HuH-7 (cell line): Measurements from ENCODE around the gene POU2AF1.
A peak's percentile ranks its signal among the peaks of the same experiment; 100 is the strongest.
"Not testable (repeated sequence)": the region's sequence is repeated elsewhere in the genome, so short reads cannot be mapped to it uniquely, and the experiment has no call there.

Experiments used
- DNase-seq: peaks from one replicate; pipeline ENCODE4 v3.0.0; 2011; ENCODE audit warnings: low spot score

Gene POU2AF1

DNA sequence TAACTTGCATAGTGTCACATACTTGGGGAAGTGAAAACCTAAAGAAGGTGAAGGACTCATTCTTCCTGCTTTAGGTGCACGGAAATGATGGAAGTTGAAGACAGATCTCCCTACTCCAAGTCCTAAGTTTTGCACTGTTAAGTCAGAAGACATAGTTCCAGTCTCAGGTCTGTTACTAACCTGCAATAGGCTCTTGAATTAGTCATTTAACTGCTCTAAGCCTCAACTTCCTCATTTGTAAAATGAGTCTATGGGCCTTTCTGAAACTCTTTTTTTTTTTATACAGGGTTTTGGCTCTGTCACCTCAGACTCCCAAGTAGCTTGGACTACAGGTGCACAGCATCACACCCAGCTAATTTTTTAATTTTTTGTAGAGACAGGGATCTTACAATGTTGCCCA, 30.8 kb upstream of the POU2AF1 start:
- no peak for DNase-seq

GRCh38 chr11:111408789-111409727, 30.0 kb upstream of the POU2AF1 start:
- DNase-seq = no peak

DNA sequence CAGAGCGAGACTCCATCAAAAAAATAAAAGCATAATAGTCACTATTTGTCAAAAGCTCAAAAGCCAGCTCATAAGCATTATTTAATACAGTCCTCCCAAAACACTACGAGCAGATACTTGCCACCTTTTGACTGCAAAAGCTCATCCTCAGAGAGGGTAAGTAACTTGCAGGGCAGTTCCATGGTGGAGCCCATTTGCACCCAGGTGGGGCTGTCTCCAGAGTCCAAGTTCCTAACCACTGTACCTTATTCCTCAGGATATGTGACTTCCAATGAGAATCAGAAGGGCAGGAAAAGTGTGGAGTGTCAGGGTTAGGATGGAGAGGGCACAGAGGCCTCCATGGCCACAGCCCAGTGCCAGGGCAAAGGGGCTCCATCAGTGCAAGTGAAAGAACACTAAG, 28.6 kb upstream of the POU2AF1 start:
- no peak for DNase-seq

GRCh38 chr11:111406589-111406988, 27.5 kb upstream of the POU2AF1 start:
- DNase-seq = no peak

DNA sequence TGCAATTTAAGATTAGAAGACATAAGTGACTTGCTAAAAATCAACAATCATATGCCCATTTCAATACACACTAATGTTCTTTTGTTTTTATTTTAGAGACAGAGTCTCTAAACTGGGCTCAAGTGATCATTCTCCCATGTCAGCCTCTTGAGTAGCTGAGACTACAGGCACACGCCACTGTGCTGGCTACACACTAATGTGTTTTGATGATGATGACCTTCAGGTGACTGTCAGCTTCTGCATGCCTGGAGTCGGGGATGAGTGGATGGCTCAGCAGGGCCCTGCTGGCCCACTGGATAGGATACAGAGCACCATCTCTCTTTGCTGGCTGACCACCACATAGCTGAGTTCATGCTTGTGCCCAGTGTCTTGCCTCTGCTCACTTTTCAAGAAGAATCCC, 27.0 kb upstream of the POU2AF1 start:
- no peak for DNase-seq

DNA sequence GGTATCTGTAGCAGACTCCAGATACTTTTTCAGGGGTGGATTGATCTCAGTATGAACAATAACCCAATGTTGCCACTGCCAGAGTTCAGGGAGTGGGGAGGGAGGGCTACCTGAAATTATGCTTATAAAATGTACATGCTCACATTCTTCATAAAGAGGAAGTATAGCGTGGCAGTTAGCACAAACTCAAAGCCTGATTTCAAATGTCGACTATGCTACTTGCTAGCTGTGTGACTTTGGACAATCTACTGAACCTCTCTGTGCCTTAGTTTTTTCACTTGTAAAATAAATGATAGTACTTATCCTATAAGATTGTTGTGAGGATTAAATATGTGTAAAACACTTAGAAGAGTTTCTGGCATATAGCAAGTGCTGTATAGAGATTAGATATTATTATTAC, 26.5 kb upstream of the POU2AF1 start:
- DNase-seq = no peak

GRCh38 chr11:111403051-111403726, 24.1 kb upstream of the POU2AF1 start:
- no peak for DNase-seq

GRCh38 chr11:111402411-111402810, 23.3 kb upstream of the POU2AF1 start:
- DNase-seq = no peak

GRCh38 chr11:111401957-111402356, 22.9 kb upstream of the POU2AF1 start:
- not testable (repeated sequence) for DNase-seq

DNA sequence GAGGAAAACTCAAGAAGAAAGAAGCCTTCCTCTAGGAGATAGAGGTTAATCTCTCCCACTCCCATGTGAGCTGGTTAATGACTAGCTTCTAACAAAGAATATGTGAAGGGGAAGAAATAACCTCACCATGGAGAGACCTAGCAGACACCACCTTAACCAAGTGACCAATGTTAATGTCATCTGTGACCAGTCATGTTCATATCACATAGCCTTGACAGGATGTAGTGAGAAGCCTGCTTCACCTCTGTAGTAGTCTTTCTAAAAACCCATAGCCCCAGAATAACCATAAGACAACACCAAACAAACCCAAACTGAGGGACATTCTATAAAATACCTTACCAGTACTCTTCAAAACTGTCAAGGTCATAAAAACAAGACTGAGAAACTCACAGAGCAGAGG, 21.5 kb upstream of the POU2AF1 start:
- no peak for DNase-seq

DNA sequence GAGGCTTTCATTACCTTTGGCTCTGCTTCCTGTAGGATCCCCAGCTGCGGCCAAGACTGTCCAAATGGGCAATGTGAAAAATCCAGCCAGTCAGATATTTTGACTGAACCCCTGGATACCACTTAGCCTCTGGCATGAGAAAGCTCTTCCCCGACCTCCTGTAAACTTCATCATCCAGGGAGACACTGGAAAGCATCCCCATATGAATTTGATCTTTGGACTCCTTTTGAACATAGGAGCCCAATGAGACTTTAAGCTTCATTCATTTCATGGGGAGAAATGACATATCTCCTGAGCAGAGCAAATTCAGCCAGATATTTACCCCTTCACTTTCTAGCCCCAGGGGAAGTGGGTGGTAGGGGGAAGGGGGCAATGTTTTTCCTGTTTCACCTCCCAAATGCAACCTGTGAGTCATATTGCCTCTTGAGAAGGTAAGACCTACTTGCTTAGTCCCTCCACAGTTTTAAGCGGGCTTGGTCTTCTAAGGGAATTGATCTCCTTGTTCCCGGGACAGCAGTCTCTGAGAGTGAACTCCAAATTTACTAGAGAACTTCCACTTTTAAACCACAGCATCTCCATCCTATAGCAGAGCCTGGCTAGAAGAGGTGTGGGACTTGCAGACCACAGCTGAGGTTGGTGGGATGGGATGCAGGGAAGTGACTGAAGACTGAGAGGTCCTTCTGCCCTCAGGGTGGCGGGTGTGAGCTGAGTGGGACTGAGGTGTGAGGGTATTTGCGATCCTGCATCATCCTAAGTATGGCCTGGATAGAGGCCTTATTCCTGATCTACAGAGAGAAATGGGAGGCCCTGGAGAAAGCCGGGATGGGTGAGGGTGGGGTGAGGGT, 20.3 kb upstream of the POU2AF1 start:
- no peak for DNase-seq

GRCh38 chr11:111397034-111397433, 18.0 kb upstream of the POU2AF1 start:
- DNase-seq = no peak

GRCh38 chr11:111395749-111396148, 16.7 kb upstream of the POU2AF1 start:
- no peak for DNase-seq

DNA sequence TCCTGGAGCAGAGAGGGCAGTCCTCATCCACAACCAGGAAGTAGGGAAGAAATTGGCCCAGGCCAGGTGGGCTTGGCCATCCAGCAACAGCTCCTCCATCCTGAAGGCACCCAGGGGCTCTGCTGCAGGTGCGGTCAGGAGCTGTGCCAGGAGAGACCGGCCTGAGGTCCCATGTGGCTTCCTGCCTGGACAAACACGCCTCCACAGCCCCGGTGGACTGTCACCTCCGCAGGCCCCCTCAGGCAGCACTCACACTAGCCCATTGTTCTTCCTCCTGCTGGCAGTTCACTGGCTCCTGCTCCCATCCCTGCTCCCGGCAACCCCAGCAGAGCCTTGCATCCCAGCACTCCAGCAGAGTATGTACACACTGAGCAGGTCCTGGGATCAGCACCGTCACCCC, 16.0 kb upstream of the POU2AF1 start:
- DNase-seq = peak; percentile 75

GRCh38 chr11:111394147-111394546, 15.1 kb upstream of the POU2AF1 start:
- DNase-seq = not testable (repeated sequence)

GRCh38 chr11:111393585-111393984, 14.5 kb upstream of the POU2AF1 start:
- DNase-seq = no peak

GRCh38 chr11:111393096-111393495, 14.0 kb upstream of the POU2AF1 start:
- no peak for DNase-seq

- DNase-seq = no peak
Measured at GRCh38 chr11:111392552-111392951, 13.5 kb upstream of the POU2AF1 start.

- DNase-seq = no peak
Measured at GRCh38 chr11:111391328-111392124, 12.5 kb upstream of the POU2AF1 start.

- DNase-seq = no peak
Measured at GRCh38 chr11:111388842-111389241, 9.8 kb upstream of the POU2AF1 start.

DNA sequence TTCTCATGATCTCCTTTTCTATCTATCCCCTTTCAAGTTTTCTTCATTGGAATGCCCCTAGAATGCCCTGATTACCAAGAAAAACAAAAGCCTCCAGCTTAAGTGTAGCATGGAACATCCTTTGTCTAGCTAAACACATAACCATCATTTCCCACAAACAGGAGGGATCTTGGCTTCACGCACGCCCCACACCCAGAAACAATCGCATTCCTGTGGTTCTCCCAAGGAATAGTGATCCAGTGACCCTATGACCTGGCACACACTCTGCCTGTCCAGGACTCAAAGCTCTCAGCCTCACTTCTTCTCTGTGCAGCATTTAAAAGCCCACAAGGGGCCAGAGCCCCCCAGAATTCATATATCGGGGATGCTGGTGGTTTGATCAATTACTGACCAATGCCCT, 9.3 kb upstream of the POU2AF1 start:
- no peak for DNase-seq

DNA sequence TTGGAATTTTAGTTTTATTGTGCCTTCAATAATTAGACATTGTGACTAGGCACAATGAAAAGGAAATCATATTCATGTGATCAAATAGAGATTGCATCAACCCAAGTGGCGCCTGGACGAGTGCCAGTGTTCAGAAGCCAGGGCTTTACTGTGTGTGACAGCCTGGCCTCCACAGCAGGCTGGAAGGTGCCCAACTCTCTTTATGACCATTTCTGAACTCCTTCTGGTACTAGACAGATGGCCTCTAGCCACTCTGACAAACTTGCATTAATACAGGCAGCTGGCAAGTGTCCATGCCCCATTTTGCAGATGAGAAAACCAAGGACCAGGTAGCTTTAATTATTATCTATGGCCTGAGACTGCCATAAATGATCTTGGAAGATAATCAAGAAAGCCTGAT, 8.3 kb upstream of the POU2AF1 start:
- DNase-seq = no peak
